Thoracic aorta (tissue), 2 donors: ENCODE measurements around the gene TYR. TPM values are rescaled to one million over a fixed set of nuclear protein-coding genes. Genes with fewer than 3 reads are reported as not detected.
"Not testable (repeated sequence)": the region's sequence is repeated elsewhere in the genome, so short reads cannot be mapped to it uniquely, and the experiment has no call there.

Experiments
- ATAC-seq: fragments of 150-250 bp; one replicate; pipeline ENCODE4 v1.8.0; 2017; ENCODE audit warnings: low read depth; ENCODE audit not compliant: insufficient number of reproducible peaks, low FRiP score
- DNase-seq: peaks from one replicate; pipeline ENCODE4 v3.0.0-alpha.2; 2020; ENCODE audit warnings: low spot score
- H3K27ac ChIP-seq, 2 donors: fragments of 200-600 bp; sonication (generic); 1 replicate in 1 of 2; 2 replicates in 1 of 2; pipeline ENCODE4 v1.5.1; 2016; ENCODE audit warnings: mild to moderate bottlenecking in 2 of 2, moderate library complexity in 2 of 2
- H3K27me3 ChIP-seq: fragments of 200-600 bp; sonication (generic); replicated peaks from 2 replicates; pipeline ENCODE4 v1.6.0; 2016; ENCODE audit warnings: mild to moderate bottlenecking; ENCODE audit not compliant: insufficient read depth
- H3K36me3 ChIP-seq: fragments of 200-600 bp; sonication (generic); one replicate; pipeline ENCODE4 v1.5.1; 2016
- H3K4me1 ChIP-seq, 2 donors: fragments of 200-600 bp; sonication (generic); 1 replicate in 1 of 2; 2 replicates in 1 of 2; pipeline versions ENCODE4 v1.5.1 to v1.6.0; 2016; ENCODE audit warnings: low read depth in 2 of 2, mild to moderate bottlenecking in 1 of 2; ENCODE audit not compliant: control insufficient read depth in 1 of 2
- H3K4me3 ChIP-seq: fragments of 200-600 bp; sonication (generic); 2 replicates; pipeline ENCODE4 v1.5.1; 2016; ENCODE audit warnings: mild to moderate bottlenecking
- H3K9me3 ChIP-seq: fragments of 200-600 bp; sonication (generic); 2 replicates; pipeline ENCODE4 v1.5.1; 2016
- total RNA-seq, 2 donors: library from RNA; depleted of rRNA; stranded (reverse); fragments of >200 nt; gene quantifications; one replicate each; pipeline versions ENCODE4 v1.1.0 to v1.2.3, GENCODE V29; 2016
- TF ChIP-seq, protein P1 (sequence below): fragments of 200-600 bp; sonication (generic); IDR thresholded peaks from one replicate; pipeline ENCODE4 v1.5.1; 2019; ENCODE audit warnings: antibody characterized with exemption

The TYR gene
- total RNA-seq, 2 donors from 2014 or later, result not detected

DNA sequence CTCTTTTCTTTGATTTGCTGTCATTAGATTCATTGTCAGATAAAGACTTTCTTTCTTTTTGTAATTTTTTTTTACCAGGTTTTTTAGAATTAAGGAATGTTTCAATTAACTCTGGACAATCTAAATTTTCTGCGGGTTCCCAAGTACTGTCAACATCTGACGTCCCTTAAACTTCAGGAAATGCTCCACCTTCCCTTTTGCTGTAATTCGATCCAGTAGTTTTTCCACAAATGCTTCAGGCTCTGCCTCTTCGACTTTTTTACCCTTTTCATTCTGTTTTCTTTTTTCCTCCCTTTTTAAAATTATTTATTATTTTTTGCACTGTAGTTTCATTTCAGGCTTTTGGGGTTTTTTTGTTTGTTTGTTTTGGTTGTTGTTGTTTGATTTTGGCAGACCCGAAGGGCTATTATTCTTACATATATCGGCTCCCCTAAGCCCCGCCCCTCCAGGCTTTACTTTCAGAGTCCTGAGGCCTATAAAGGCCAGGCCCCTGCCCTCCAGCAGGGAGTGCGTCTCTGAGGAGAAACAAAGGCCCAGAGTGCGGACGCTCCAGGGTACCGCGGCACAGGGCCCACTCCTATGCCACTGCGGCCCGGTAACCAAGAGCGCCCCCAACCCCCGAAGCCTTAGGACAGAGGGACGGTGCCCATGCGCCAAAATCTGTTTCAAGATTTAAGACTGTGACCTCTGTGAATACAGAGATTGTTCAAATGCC lies 116.4 kb downstream of the TYR start:
- DNase-seq (no peak), ATAC-seq (no peak)
- peak overlapping the region; percentile 59 for H3K4me3 ChIP-seq
- H3K36me3 ChIP-seq, result no peaks in the 10 kb centered on the region
- H3K27me3 ChIP-seq, result no peaks in the 10 kb centered on the region
- peaks cover 2 to 20% of the 10 kb centered on the region in 2 donors for H3K4me1 ChIP-seq
- no peak overlapping the region for H3K27ac ChIP-seq
- TF ChIP-seq, protein P1, sequence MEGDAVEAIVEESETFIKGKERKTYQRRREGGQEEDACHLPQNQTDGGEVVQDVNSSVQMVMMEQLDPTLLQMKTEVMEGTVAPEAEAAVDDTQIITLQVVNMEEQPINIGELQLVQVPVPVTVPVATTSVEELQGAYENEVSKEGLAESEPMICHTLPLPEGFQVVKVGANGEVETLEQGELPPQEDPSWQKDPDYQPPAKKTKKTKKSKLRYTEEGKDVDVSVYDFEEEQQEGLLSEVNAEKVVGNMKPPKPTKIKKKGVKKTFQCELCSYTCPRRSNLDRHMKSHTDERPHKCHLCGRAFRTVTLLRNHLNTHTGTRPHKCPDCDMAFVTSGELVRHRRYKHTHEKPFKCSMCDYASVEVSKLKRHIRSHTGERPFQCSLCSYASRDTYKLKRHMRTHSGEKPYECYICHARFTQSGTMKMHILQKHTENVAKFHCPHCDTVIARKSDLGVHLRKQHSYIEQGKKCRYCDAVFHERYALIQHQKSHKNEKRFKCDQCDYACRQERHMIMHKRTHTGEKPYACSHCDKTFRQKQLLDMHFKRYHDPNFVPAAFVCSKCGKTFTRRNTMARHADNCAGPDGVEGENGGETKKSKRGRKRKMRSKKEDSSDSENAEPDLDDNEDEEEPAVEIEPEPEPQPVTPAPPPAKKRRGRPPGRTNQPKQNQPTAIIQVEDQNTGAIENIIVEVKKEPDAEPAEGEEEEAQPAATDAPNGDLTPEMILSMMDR, result no peak
- H3K9me3 ChIP-seq, result no peaks in the 10 kb centered on the region

DNA sequence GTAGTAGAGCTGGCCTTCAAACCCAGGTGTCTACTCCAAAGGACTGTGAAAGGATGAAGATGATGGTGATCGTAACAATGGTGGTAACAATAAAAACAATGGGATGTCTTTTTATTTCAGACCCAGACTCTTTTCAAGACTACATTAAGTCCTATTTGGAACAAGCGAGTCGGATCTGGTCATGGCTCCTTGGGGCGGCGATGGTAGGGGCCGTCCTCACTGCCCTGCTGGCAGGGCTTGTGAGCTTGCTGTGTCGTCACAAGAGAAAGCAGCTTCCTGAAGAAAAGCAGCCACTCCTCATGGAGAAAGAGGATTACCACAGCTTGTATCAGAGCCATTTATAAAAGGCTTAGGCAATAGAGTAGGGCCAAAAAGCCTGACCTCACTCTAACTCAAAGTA lies 117.3 kb downstream of the TYR start:
- not testable (repeated sequence) for H3K27me3 ChIP-seq, H3K9me3 ChIP-seq, H3K36me3 ChIP-seq, H3K4me3 ChIP-seq, ATAC-seq, H3K27ac ChIP-seq, DNase-seq
- H3K4me1 ChIP-seq, result peaks cover 2 to 20% of the 10 kb centered on the region in 2 donors

DNA sequence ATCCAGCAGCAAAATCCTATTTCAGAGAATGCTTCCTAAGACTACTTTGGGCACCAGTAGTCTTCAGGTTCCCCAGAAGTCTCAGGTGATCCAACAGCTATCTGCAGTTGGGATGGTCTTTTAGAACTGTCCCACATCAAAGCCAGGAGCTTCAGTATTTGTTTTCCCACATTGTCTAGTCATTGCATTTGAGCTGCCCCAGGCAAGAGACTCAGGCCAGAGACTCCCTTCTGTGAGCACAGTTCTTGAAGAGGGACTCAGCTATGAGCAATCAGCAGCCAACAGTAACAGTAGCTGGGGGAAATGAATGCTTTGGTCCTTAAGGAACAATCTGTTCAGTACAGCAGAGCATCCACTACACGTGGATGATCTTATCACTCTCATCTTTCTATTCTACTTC lies 125.4 kb downstream of the TYR start:
- peak overlapping the region in 1 of 2 donors; percentile 30 for H3K27ac ChIP-seq
- not testable (repeated sequence) for ATAC-seq

DNA sequence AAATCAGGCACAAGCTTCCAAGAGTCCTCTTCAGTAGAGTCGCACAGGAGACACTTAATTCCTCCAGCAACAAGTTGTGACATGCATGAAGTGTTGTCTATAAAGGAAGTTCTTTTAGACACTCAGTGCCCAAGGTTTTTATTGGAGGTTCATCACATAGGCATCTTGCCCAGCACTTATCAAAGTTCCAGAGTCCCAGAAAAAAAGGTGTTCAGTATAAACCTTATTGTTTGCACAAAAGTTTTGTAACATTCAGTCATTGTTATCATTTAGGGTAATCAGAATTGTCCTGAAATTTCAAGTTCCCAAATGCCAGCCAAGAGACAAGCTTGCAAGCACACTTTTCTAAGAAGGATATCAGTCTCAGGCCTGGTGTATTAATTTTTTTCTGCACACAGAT lies 130.6 kb downstream of the TYR start:
- not testable (repeated sequence) for H3K4me3 ChIP-seq, H3K27ac ChIP-seq, ATAC-seq, H3K9me3 ChIP-seq, H3K27me3 ChIP-seq, H3K36me3 ChIP-seq, DNase-seq
- peaks cover 4 to 13% of the 10 kb centered on the region in 2 donors for H3K4me1 ChIP-seq

More for the DNA sequence above, 125.4 kb downstream of the TYR start:
- H3K27me3 ChIP-seq, H3K36me3 ChIP-seq, DNase-seq, H3K9me3 ChIP-seq, H3K4me3 ChIP-seq: not testable (repeated sequence)
- peaks cover 6 to 20% of the 10 kb centered on the region in 2 donors for H3K4me1 ChIP-seq

DNA sequence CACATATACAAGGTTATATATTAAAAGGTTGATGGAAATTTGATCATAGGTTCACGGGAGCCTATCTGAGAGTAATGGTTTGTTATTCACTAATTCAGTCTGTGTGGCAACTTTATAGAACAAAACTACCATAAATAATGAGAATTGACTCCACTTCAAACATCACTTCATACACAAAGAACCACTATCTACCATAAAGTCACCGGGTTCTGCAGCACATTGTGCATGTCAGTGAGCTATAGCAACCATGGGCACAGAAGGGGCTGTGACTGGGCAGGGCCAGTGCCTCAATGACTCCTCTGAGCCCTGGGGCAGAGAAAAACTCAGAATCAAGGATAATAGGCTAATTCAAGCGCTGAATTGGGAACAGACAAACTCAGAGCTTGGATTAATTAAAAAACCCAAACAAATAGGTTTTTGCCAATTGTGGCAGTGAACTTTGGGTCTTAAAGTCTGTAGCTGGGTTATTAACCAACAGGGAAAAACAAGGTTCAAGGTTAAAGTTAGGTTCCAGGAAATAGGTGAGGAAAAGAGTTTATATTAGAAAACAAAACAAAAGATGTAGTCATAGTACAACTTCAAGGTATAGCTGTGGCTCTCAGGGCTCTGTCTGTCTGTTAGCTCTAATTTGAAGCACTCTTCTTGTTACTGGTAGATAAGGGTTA lies 131.8 kb downstream of the TYR start:
- DNase-seq, result not testable (repeated sequence)

DNA sequence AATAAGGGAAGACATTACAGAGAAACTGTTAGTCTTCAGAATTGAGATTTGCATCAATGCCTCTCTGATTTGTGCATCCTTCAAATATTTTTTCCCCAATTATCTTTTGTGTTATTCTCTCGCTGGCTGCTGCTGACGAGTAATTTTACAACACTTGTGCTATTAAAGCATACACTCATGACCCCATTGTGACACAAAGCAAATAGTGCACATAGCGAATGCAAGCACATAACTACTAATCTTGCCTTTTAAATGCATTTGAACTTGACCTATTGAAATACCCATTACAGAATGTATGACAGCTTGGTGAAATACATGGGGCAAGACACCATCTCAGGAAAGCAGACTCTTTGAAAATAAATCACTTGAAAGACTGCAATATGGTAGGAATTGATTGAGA lies 132.9 kb downstream of the TYR start:
- not testable (repeated sequence) for H3K9me3 ChIP-seq, H3K36me3 ChIP-seq, ATAC-seq, DNase-seq, H3K27me3 ChIP-seq, H3K4me3 ChIP-seq, H3K4me1 ChIP-seq, H3K27ac ChIP-seq

More for the DNA sequence above, 131.8 kb downstream of the TYR start:
- H3K36me3 ChIP-seq, H3K4me3 ChIP-seq, H3K27ac ChIP-seq, ATAC-seq, H3K9me3 ChIP-seq, H3K27me3 ChIP-seq, H3K4me1 ChIP-seq: not testable (repeated sequence)

DNA sequence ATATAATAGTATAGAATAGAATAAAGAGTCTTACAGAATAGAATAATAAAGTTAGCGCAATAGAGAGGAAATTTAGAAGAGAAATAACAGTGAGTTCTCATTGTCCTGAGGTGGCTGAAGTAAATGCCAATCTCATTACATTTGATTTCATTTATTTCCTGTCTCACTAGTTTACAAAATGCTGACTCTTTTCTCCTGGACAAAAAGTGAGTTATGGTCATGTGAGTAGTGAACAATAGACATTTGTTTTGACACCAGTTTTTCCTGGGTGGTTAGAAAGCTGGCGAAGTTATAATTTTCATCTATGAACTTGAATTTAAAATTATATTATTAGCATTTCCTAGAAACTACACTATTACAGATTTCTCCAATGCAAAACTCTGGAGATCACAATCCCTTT lies 143.7 kb downstream of the TYR start:
- H3K27ac ChIP-seq, result no peak overlapping the region
- no peak overlapping the region for H3K4me3 ChIP-seq
- DNase-seq (no peak), ATAC-seq (no peak)
- H3K9me3 ChIP-seq, result no peaks in the 10 kb centered on the region
- H3K4me1 ChIP-seq, result no peaks in the 10 kb centered on the region
- H3K36me3 ChIP-seq, result peaks cover 13% of the 10 kb centered on the region
- no peaks in the 10 kb centered on the region for H3K27me3 ChIP-seq
- TF ChIP-seq, protein P1, result no peak
